ENCODE measurements around the gene SPNS2. TPM values are rescaled to one million over a fixed set of nuclear protein-coding genes. Genes with fewer than 3 reads are reported as not detected.

SPNS2 gene
- total RNA-seq, 1 experiment from 2014 or later = 2.6 TPM

DNA sequence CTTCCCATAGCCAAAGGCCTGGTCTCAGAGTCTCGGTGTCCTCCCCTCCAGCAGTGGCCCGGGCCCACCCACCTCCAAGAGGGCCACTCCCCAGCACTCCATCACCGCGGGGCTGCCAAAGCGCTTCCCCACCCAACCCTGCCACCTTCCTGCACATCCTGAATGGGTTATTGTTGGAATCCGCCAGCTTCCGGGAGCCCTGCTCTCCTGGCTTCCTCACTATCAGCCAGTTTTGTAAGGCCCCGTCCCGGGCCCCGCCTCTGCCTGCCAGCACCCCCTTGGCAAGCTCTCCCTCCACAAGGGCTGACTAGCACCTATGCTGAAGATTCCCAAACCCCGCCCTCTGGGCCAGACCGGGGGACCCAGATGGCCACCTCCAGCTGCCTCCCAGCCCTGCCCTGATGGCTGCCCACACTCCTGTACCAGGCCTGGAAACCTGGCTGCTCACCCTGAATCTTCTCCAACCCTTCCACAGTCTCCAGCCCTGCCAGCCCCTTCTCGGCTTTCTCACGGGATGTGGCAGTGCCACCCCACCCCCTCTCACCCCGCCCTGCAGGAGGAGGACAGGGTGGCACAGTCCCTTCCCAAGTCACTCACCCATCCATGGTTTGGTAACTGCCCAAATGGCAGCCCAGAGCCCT, 42.1 kb downstream of the SPNS2 start:
- no peaks in the 10 kb centered on the region for H3K9me2 ChIP-seq (replicated peaks; ENCODE audit: low read length)
- no peak overlapping the region for H2AFZ ChIP-seq (ENCODE audit: low read length)
- peaks cover 3% of the 10 kb centered on the region for H3K36me3 ChIP-seq (ENCODE audit: low read depth, low read length)
- H3K4me2 ChIP-seq (ENCODE audit: low read length) = no peak overlapping the region
- no peaks in the 10 kb centered on the region for H3K27me3 ChIP-seq (ENCODE audit: low read length)
- DNase-seq (no peak), ATAC-seq (no peak)
- intact Hi-C loops (cut with micrococcal nuclease) = no loop called here
- H3K9me3 ChIP-seq (ENCODE audit: low read length) = no peaks in the 10 kb centered on the region
- H3K27ac ChIP-seq (ENCODE audit: low read length) = no peak overlapping the region
- POLR2A ChIA-PET (ENCODE audit: unreplicated experiment) = no interaction called here
- no peak overlapping the region for H3K9ac ChIP-seq (ENCODE audit: low read length)
- no peaks in the 10 kb centered on the region for H3K79me2 ChIP-seq (ENCODE audit: low read length)
- H3F3A ChIP-seq (ENCODE audit: low read length, unreplicated experiment) = no peaks in the 10 kb centered on the region
- no peaks in the 10 kb centered on the region for H3K4me1 ChIP-seq (ENCODE audit: insufficient read depth, low read length)
- no peak overlapping the region for H3K4me3 ChIP-seq (ENCODE audit: low read length)
- TF ChIP-seq EZH2phosphoT487 (IDR thresholded peaks at IDR 0.05; ENCODE audit: borderline replicate concordance, low read length) = no peak
- no peak for TF ChIP-seq CTCF (conservative IDR thresholded peaks at IDR 0.05; ENCODE audit: low read depth, low read length)
- TF ChIP-seq EZH2 (IDR thresholded peaks at IDR 0.05; ENCODE audit: low read length, unreplicated experiment) = no peak
- BruUV-seq (replicated peaks) = no TSS peak
- CTCF ChIA-PET = no interaction called here
- no peaks in the 10 kb centered on the region; the same call in 1 of the 2 replicates for H4K20me1 ChIP-seq (ENCODE audit: low read length)

GRCh38 chr17:4541328-4542002, 42.8 kb downstream of the SPNS2 start:
- intact Hi-C loops (cut with micrococcal nuclease) = no loop called here
- Histone ChIP-seq H4K20me1 (ENCODE audit: low read length) (no peaks in the 10 kb centered on the region; the same call in 1 of the 2 replicates), H3K36me3 (ENCODE audit: low read depth, low read length) (peaks cover 3% of the 10 kb centered on the region)

More at GRCh38 chr17:4541328-4542002, 42.8 kb downstream of the SPNS2 start:
- TF ChIP-seq EZH2phosphoT487 (IDR thresholded peaks at IDR 0.05; ENCODE audit: borderline replicate concordance, low read length) (no peak), CTCF (conservative IDR thresholded peaks at IDR 0.05; ENCODE audit: low read depth, low read length) (no peak), EZH2 (IDR thresholded peaks at IDR 0.05; ENCODE audit: low read length, unreplicated experiment) (no peak)
- Histone ChIP-seq H3K4me3 (ENCODE audit: low read length) (no peak overlapping the region), H3K4me1 (ENCODE audit: insufficient read depth, low read length) (no peaks in the 10 kb centered on the region), H3K27ac (ENCODE audit: low read length) (no peak overlapping the region), H2AFZ (ENCODE audit: low read length) (no peak overlapping the region), H3K27me3 (ENCODE audit: low read length) (no peaks in the 10 kb centered on the region), H3K9ac (ENCODE audit: low read length) (no peak overlapping the region), H3F3A (ENCODE audit: low read length, unreplicated experiment) (no peaks in the 10 kb centered on the region), H3K9me2 (replicated peaks; ENCODE audit: low read length) (no peaks in the 10 kb centered on the region), H3K4me2 (ENCODE audit: low read length) (no peak overlapping the region), H3K79me2 (ENCODE audit: low read length) (no peaks in the 10 kb centered on the region), H3K9me3 (ENCODE audit: low read length) (no peaks in the 10 kb centered on the region)
- CTCF ChIA-PET = no interaction called here
- POLR2A ChIA-PET (ENCODE audit: unreplicated experiment) = no interaction called here
- no TSS peak for BruUV-seq (replicated peaks)
- DNase-seq = no peak
- no peak for ATAC-seq
